Spleen (tissue), 11 donors: Measurements from ENCODE around the gene SLC24A3. TPM values are rescaled to one million over a fixed set of nuclear protein-coding genes. Genes with fewer than 3 reads are reported as not detected.

Experiments used
- DNase-seq: peaks from one replicate; pipeline ENCODE4 v3.0.0-alpha.2; 2020
- H3K27ac ChIP-seq, 8 donors: fragments of 200-600 bp; sonication (generic) in 7 of 8; 1 replicate in 4 of 8; 2 replicates in 4 of 8; pipeline versions ENCODE4 v1.5.0 to v1.8.0; 2016 to 2021; ENCODE audit warnings: inconsistent platforms in 4 of 8, mild to moderate bottlenecking in 4 of 8, moderate library complexity in 1 of 8
- H3K27me3 ChIP-seq, 7 donors: fragments of 200-600 bp; sonication (generic) in 6 of 7; replicated peaks in 1 of 7; 1 replicate in 4 of 7; 2 replicates in 3 of 7; pipeline versions ENCODE4 v1.5.0 to v1.8.0; 2016 to 2021; ENCODE audit warnings: inconsistent platforms in 3 of 7, mild to moderate bottlenecking in 1 of 7
- H3K36me3 ChIP-seq, 6 donors: fragments of 200-600 bp; sonication (generic) in 5 of 6; 1 replicate in 4 of 6; 2 replicates in 2 of 6; pipeline versions ENCODE4 v1.5.0 to v1.8.0; 2016 to 2021; ENCODE audit warnings: inconsistent platforms in 2 of 6
- H3K4me1 ChIP-seq, 6 donors: fragments of 200-600 bp; sonication (generic) in 5 of 6; 1 replicate in 3 of 6; 2 replicates in 3 of 6; pipeline versions ENCODE4 v1.5.0 to v1.8.0; 2016 to 2021; ENCODE audit warnings: inconsistent platforms in 3 of 6
- H3K4me3 ChIP-seq, 8 donors: fragments of 200-600 bp; sonication (generic) in 7 of 8; 1 replicate in 4 of 8; 2 replicates in 4 of 8; pipeline versions ENCODE4 v1.5.0 to v1.8.0; 2016 to 2021; ENCODE audit warnings: inconsistent platforms in 4 of 8, mild to moderate bottlenecking in 4 of 8, moderate library complexity in 2 of 8
- H3K9me3 ChIP-seq, 8 donors: fragments of 200-600 bp; sonication (generic) in 7 of 8; 1 replicate in 4 of 8; 2 replicates in 4 of 8; pipeline versions ENCODE4 v1.5.0 to v1.8.0; 2016 to 2021; ENCODE audit warnings: inconsistent platforms in 4 of 8
- CTCF ChIP-seq, 11 experiments: fragments of 200-600 bp in 7 of 11; fragments of 450-650 bp in 4 of 11; sonication (generic) in 4 of 11; IDR thresholded peaks in 8 of 11; conservative IDR thresholded peaks in 3 of 11; 1 replicate in 7 of 11; 2 replicates in 4 of 11; pipeline versions ENCODE4 v1.4.0 to v1.8.0; 2016 to 2021; ENCODE audit warnings: antibody characterized with exemption in 11 of 11, inconsistent platforms in 4 of 11, mild to moderate bottlenecking in 1 of 11
- POLR2A ChIP-seq, 3 donors: fragments of 450-650 bp; IDR thresholded peaks; one replicate each; pipeline ENCODE4 v1.5.1; 2017; ENCODE audit warnings: antibody characterized with exemption in 3 of 3, mild to moderate bottlenecking in 1 of 3
- POLR2AphosphoS5 ChIP-seq, 3 donors: sonication (generic); formaldehyde crosslinking; IDR thresholded peaks; one replicate each; pipeline ENCODE4 v1.5.1; 2017; ENCODE audit warnings: antibody characterized with exemption in 3 of 3
- WGBS, 5 donors: extraction: QIAGEN DNeasy Blood & Tissue Kit in 3 of 5; methylation state at CpG; one replicate each; pipeline versions ENCODE4 v1.1.5 to v1.1.7; 2013 to 2018; 5-methylcytosine and 5-hydroxymethylcytosine counted together
- intact Hi-C: fragments of 100-400 bp; cut with DNase I; formaldehyde crosslinking; loops from one replicate; pipeline ENCODE4 v1.15.0; 2023; ENCODE audit warnings: low total_unique reads
- polyA plus RNA-seq, 3 donors: library from polyadenylated mRNA; stranded (reverse); fragments of 200-250 nt; gene quantifications; one replicate each; pipeline ENCODE4 v1.2.1, GENCODE V29; 2013
- total RNA-seq, 7 donors: library from RNA; depleted of rRNA in 3 of 7; stranded (reverse); fragments of >200 nt in 3 of 7; fragmentation: NEBNext Ultra II Directional in 4 of 7; extraction: Animal tissue kit (Norgen Biotek cat#: 25700) in 4 of 7; gene quantifications; one replicate each; pipeline versions ENCODE4 v1.1.0 to v1.2.1, GENCODE V29; 2016 to 2021
- donor health status: healthy with polysubstance abuse.
- donor health status: DM: no; HTN: no; CAD: no; lungs with moderate emphysema.
- donor health status: DM: no; HTN: no; CAD: no.
- donor health status: Bipolar disorder and iron deficiency.
- donor health status: healthy.
- donor health status: DM: no; HTN: no; CAD: no.
- donor health status: DM: yes; HTN: yes; CAD: no.

Gene SLC24A3
- total and polyA plus RNA-seq, 10 donors = 0.37 to 3.9 (median 2.6) TPM

- Histone ChIP-seq H3K4me1 (peaks cover 0 to 22% (median 0%) of the 10 kb centered on the region in 6 donors), H3K4me3 (no peak overlapping the region), H3K27me3 (no peaks in the 10 kb centered on the region), H3K9me3 (no peaks in the 10 kb centered on the region), H3K36me3 (no peaks in the 10 kb centered on the region), H3K27ac (no peak overlapping the region)
- DNase-seq = no peak
- intact Hi-C loops = no loop called here
- no peak for TF ChIP-seq POLR2A (IDR thresholded peaks at IDR 0.05)
- no peak for TF ChIP-seq POLR2AphosphoS5 (IDR thresholded peaks at IDR 0.05)
- no peak for TF ChIP-seq CTCF (IDR thresholded peaks at IDR 0.05 in 8 of 11, conservative IDR thresholded peaks at IDR 0.05 in 3 of 11)
- WGBS, 5 donors = 81 to 92% (median 88%) methylated on average over 4 of the region's 4 CpGs
Observed at GRCh38 chr20:19765913-19766312, 553.5 kb downstream of the SLC24A3 start.

GRCh38 chr20:19767070-19767469 lies 554.6 kb downstream of the SLC24A3 start:
- H3K27ac ChIP-seq = peak overlapping the region in 1 of 8 donors; percentile 27

GRCh38 chr20:19768325-19768842 lies 555.9 kb downstream of the SLC24A3 start:
- 83 to 93% (median 90%) methylated on average over 7 of the region's 7 CpGs for WGBS, 5 donors
- Histone ChIP-seq H3K4me1 (peaks cover 0 to 23% (median 0%) of the 10 kb centered on the region in 6 donors), H3K4me3 (no peak overlapping the region), H3K36me3 (no peaks in the 10 kb centered on the region), H3K9me3 (no peaks in the 10 kb centered on the region), H3K27ac (no peak overlapping the region), H3K27me3 (no peaks in the 10 kb centered on the region)
- DNase-seq = no peak
- intact Hi-C loops = no loop called here
- TF ChIP-seq POLR2A (IDR thresholded peaks at IDR 0.05) = no peak
- TF ChIP-seq CTCF (IDR thresholded peaks at IDR 0.05 in 8 of 11, conservative IDR thresholded peaks at IDR 0.05 in 3 of 11) = no peak
- TF ChIP-seq POLR2AphosphoS5 (IDR thresholded peaks at IDR 0.05) = no peak

More at GRCh38 chr20:19767070-19767469, 554.6 kb downstream of the SLC24A3 start:
- intact Hi-C loops = no loop called here
- no peak for DNase-seq
- Histone ChIP-seq H3K9me3 (no peaks in the 10 kb centered on the region), H3K27me3 (no peaks in the 10 kb centered on the region), H3K4me1 (peaks cover 0 to 21% (median 0%) of the 10 kb centered on the region in 6 donors), H3K36me3 (no peaks in the 10 kb centered on the region), H3K4me3 (no peak overlapping the region)
- TF ChIP-seq POLR2A (IDR thresholded peaks at IDR 0.05) (no peak), POLR2AphosphoS5 (IDR thresholded peaks at IDR 0.05) (no peak), CTCF (IDR thresholded peaks at IDR 0.05 in 8 of 11, conservative IDR thresholded peaks at IDR 0.05 in 3 of 11) (no peak)
- 62 to 89% (median 76%) methylated on average over 4 of the region's 4 CpGs for WGBS, 5 donors

GRCh38 chr20:19769507-19769906 lies 557.1 kb downstream of the SLC24A3 start:
- H3K9me3 ChIP-seq = no peaks in the 10 kb centered on the region
- H3K27me3 ChIP-seq = no peaks in the 10 kb centered on the region
- H3K36me3 ChIP-seq = no peaks in the 10 kb centered on the region
- no peak for TF ChIP-seq CTCF (IDR thresholded peaks at IDR 0.05 in 8 of 11, conservative IDR thresholded peaks at IDR 0.05 in 3 of 11)
- TF ChIP-seq POLR2AphosphoS5 (IDR thresholded peaks at IDR 0.05) = no peak
- TF ChIP-seq POLR2A (IDR thresholded peaks at IDR 0.05) = no peak
- peaks cover 0 to 34% (median 0%) of the 10 kb centered on the region in 6 donors for H3K4me1 ChIP-seq
- no peak overlapping the region for H3K4me3 ChIP-seq
- 74 to 87% (median 82%) methylated on average over 2 of the region's 2 CpGs for whole genome bisulfite sequencing, 5 donors
- DNase-seq = no peak
- intact Hi-C loops = no loop called here
- H3K27ac ChIP-seq = peak overlapping the region in 3 of 8 donors; percentile 28 to 61 (median 34)
